Trophoblast cell (in vitro differentiated cells and primary cell): ENCODE measurements around the gene ZPR1. TPM values are rescaled to one million over a fixed set of nuclear protein-coding genes. Genes with fewer than 3 reads are reported as not detected.

Source experiments
- DNase-seq, 2 donors: peaks; one replicate each; pipeline ENCODE4 v3.0.0-alpha.2; 2016
- H2AFZ ChIP-seq: 2 replicates; pipeline ENCODE4 v1.6.1; 2013; ENCODE audit warnings: low read length, moderate library complexity, mild to moderate bottlenecking; ENCODE audit not compliant: insufficient read depth, poor library complexity
- H2AK5ac ChIP-seq: 2 replicates; pipeline ENCODE4 v1.6.1; 2013; ENCODE audit warnings: mild to moderate bottlenecking, low read length
- H2BK120ac ChIP-seq: 2 replicates; pipeline ENCODE4 v1.6.1; 2013; ENCODE audit warnings: low read length, mild to moderate bottlenecking, moderate library complexity; ENCODE audit not compliant: insufficient read depth, poor library complexity
- H2BK12ac ChIP-seq: 2 replicates; pipeline ENCODE4 v1.6.1; 2013; ENCODE audit warnings: mild to moderate bottlenecking, low read length, moderate library complexity
- H2BK5ac ChIP-seq: 2 replicates; pipeline ENCODE4 v1.6.1; 2013; ENCODE audit warnings: low read length, low read depth, moderate library complexity, mild to moderate bottlenecking; ENCODE audit not compliant: poor library complexity
- H3K14ac ChIP-seq: 2 replicates; pipeline ENCODE4 v1.6.1; 2013; ENCODE audit warnings: mild to moderate bottlenecking, low read length
- H3K18ac ChIP-seq: 2 replicates; pipeline ENCODE4 v1.6.1; 2013; ENCODE audit warnings: mild to moderate bottlenecking, low read length
- H3K23ac ChIP-seq: 2 replicates; pipeline ENCODE4 v1.6.1; 2013; ENCODE audit warnings: low read length
- H3K27ac ChIP-seq: 2 replicates; pipeline ENCODE4 v1.5.1; 2013; ENCODE audit warnings: low read depth, mild to moderate bottlenecking, inconsistent platforms, low read length, moderate library complexity
- H3K27me3 ChIP-seq: 2 replicates; pipeline ENCODE4 v1.6.1; 2013; ENCODE audit warnings: inconsistent platforms, mild to moderate bottlenecking, low read length, moderate library complexity; ENCODE audit not compliant: insufficient read depth
- H3K36me3 ChIP-seq, 2 experiments: 1 replicate in 1 of 2; 2 replicates in 1 of 2; pipeline ENCODE4 v1.6.1; 2013; ENCODE audit warnings: low read length in 2 of 2, mild to moderate bottlenecking in 2 of 2, moderate library complexity in 1 of 2; ENCODE audit not compliant: insufficient read depth in 2 of 2, control insufficient read depth in 1 of 2
- H3K4ac ChIP-seq: 2 replicates; pipeline ENCODE4 v1.6.1; 2013; ENCODE audit warnings: low read depth, mild to moderate bottlenecking, low read length, moderate library complexity
- H3K4me1 ChIP-seq, 2 experiments: 1 replicate in 1 of 2; 2 replicates in 1 of 2; pipeline ENCODE4 v1.6.1; 2013; ENCODE audit warnings: low read length in 2 of 2, mild to moderate bottlenecking in 2 of 2, moderate library complexity in 1 of 2; ENCODE audit not compliant: insufficient read depth in 2 of 2, control insufficient read depth in 1 of 2
- H3K4me2 ChIP-seq: 2 replicates; pipeline ENCODE4 v1.6.1; 2013; ENCODE audit warnings: inconsistent platforms, mild to moderate bottlenecking, low read length, moderate library complexity
- H3K4me3 ChIP-seq: 2 replicates; pipeline ENCODE4 v1.5.1; 2013; ENCODE audit warnings: mild to moderate bottlenecking, low read depth, low read length, inconsistent platforms
- H3K79me1 ChIP-seq: one replicate; pipeline ENCODE4 v1.6.1; 2013; ENCODE audit warnings: low read length
- H3K79me2 ChIP-seq: 2 replicates; pipeline ENCODE4 v1.6.1; 2013; ENCODE audit warnings: low read length, mild to moderate bottlenecking; ENCODE audit not compliant: control insufficient read depth, insufficient read depth, poor library complexity
- H3K9ac ChIP-seq: 2 replicates; pipeline ENCODE4 v1.6.1; 2013; ENCODE audit warnings: mild to moderate bottlenecking, low read length
- H3K9me3 ChIP-seq: 2 replicates; pipeline ENCODE4 v1.6.1; 2013; ENCODE audit warnings: low read depth, mild to moderate bottlenecking, control low read depth, inconsistent platforms, low read length; ENCODE audit not compliant: insufficient read depth
- H4K12ac ChIP-seq: 2 replicates; pipeline ENCODE4 v1.6.1; 2013; ENCODE audit warnings: low read depth, mild to moderate bottlenecking, low read length, moderate library complexity
- H4K8ac ChIP-seq: 2 replicates; pipeline ENCODE4 v1.6.1; 2013; ENCODE audit warnings: low read depth, mild to moderate bottlenecking, low read length, moderate library complexity
- H4K91ac ChIP-seq: one replicate; pipeline ENCODE4 v1.6.1; 2013; ENCODE audit warnings: low read depth, mild to moderate bottlenecking, low read length, moderate library complexity
- WGBS: extraction: QIAGEN DNeasy Blood & Tissue Kit; methylation state at CpG from one replicate; pipeline ENCODE4 v1.1.7; 2013; ENCODE audit warnings: missing lambda C conversion rate; ENCODE audit not compliant: insufficient read length, insufficient coverage; ENCODE audit errors: extremely low coverage; 5-methylcytosine and 5-hydroxymethylcytosine counted together
- polyA plus RNA-seq: library from polyadenylated mRNA; stranded (reverse); fragments of 200-250 nt; gene quantifications from 2 replicates; pipeline ENCODE4 v1.2.3, GENCODE V29; 2013

ZPR1 gene
- 47.5 and 52.1 TPM in 2 replicates for polyA plus RNA-seq

DNA sequence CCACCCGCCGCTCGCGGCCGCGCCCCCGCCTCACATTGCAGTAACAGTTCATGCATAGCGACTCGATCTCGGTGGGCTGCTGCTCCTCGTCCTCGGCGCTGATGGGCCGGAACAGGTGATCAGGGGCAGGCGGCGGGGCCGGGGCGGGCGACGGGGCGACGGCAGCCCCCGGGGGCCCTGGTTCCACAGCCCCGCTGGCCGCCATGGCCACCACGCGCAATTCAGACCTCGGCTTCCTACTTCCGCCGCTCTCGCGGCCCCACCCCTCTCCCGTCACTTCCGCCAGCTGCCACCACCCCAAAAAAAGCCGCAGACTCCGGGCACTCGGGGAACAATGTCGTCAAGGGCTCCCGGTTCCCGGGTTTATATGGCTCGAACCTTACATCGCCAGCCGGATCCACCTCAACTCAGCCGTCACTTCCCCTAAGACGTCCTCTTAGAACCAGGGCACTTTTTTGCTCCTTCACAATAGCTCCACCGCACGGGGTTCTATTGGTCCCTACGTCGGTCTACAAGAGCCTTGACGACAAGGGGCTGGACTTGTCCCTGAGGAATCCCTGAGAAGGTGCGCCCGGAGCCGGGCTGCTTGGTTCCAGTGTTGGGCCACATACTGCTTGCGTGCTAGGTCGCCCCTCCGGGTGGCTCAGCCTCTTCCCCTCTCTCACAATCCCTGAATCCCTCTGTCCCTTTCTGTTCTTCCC lies at the start of gene ZPR1:
Gene ZPR1 (minus strand): TSS at position 238 of the 701 bp plus-strand sequence. CDS start 33 bp downstream, at position 205.
- peaks cover 9% of the 10 kb centered on the region for H3K79me2 ChIP-seq
- H3K18ac ChIP-seq = peak within 1 kb of the TSS; percentile 91
- H3K27ac ChIP-seq = peak within 1 kb of the TSS; percentile 14
- H3K4me1 ChIP-seq = peaks cover 18 to 27% of the 10 kb centered on the region in 2 experiments
- peak within 1 kb of the TSS; percentile 85 for H2BK120ac ChIP-seq
- H3K4ac ChIP-seq = peak within 1 kb of the TSS; percentile 93
- H3K4me2 ChIP-seq = peak within 1 kb of the TSS; percentile 96
- H3K9ac ChIP-seq = peak within 1 kb of the TSS; percentile 90
- peak within 1 kb of the TSS; percentile 69 for H2AFZ ChIP-seq
- H3K4me3 ChIP-seq = peak within 1 kb of the TSS; percentile 96
- peak within 1 kb of the TSS; percentile 41 for H2BK12ac ChIP-seq
- peak within 1 kb of the TSS; percentile 83 for H4K12ac ChIP-seq
- H3K9me3 ChIP-seq = peaks cover 2% of the 10 kb centered on the region
- H3K14ac ChIP-seq = peak within 1 kb of the TSS; percentile 69
- peak within 1 kb of the TSS; percentile 93 for H4K91ac ChIP-seq
- H3K79me1 ChIP-seq = peaks cover 7% of the 10 kb centered on the region
- H3K36me3 ChIP-seq = peaks cover 21 to 31% of the 10 kb centered on the region in 2 experiments
- peak within 1 kb of the TSS; percentile 89 for H2AK5ac ChIP-seq
- DNase-seq = peak; percentile 54 to 63
- no CpG with 5 or more reads among the region's 56 CpGs for WGBS
- no peaks in the 10 kb centered on the region for H3K27me3 ChIP-seq
- H3K23ac ChIP-seq = no peak within 1 kb of the TSS
- H4K8ac ChIP-seq = peak within 1 kb of the TSS; percentile 95
- peak within 1 kb of the TSS; percentile 50 for H2BK5ac ChIP-seq

- Histone ChIP-seq H3K79me1 (no peaks in the 10 kb centered on the region), H4K91ac (no peak overlapping the region), H2BK5ac (no peak overlapping the region), H3K4me2 (no peak overlapping the region), H4K8ac (no peak overlapping the region), H3K14ac (no peak overlapping the region), H3K23ac (no peak overlapping the region), H2BK12ac (no peak overlapping the region), H3K4me3 (no peak overlapping the region), H3K4me1 (peaks cover 10 to 12% of the 10 kb centered on the region in 2 experiments), H3K27me3 (no peaks in the 10 kb centered on the region), H3K36me3 (no peaks in the 10 kb centered on the region), H3K27ac (no peak overlapping the region), H3K9me3 (no peaks in the 10 kb centered on the region), H4K12ac (no peak overlapping the region), H2AFZ (no peak overlapping the region), H3K79me2 (no peaks in the 10 kb centered on the region), H3K9ac (no peak overlapping the region), H3K4ac (no peak overlapping the region), H3K18ac (no peak overlapping the region), H2AK5ac (no peak overlapping the region), H2BK120ac (no peak overlapping the region)
- WGBS = no CpG with 5 or more reads among the region's 7 CpGs
- no peak for DNase-seq
These were observed 48.8 kb upstream of the ZPR1 start for GRCh38 chr11:116836632-116836991.

- Histone ChIP-seq H3K79me1 (no peaks in the 10 kb centered on the region), H2AFZ (peak overlapping the region; percentile 54), H3K14ac (peak overlapping the region; percentile 15), H3K27me3 (no peaks in the 10 kb centered on the region), H3K4ac (no peak overlapping the region), H3K9me3 (no peaks in the 10 kb centered on the region), H2BK12ac (no peak overlapping the region), H3K79me2 (no peaks in the 10 kb centered on the region), H3K18ac (no peak overlapping the region), H3K27ac (no peak overlapping the region), H3K4me2 (peak overlapping the region; percentile 73), H2AK5ac (no peak overlapping the region), H3K23ac (no peak overlapping the region), H3K9ac (no peak overlapping the region), H2BK5ac (no peak overlapping the region), H4K8ac (no peak overlapping the region), H4K12ac (no peak overlapping the region), H3K4me3 (peak overlapping the region; percentile 40), H3K36me3 (no peaks in the 10 kb centered on the region), H3K4me1 (peaks cover 10 to 12% of the 10 kb centered on the region in 2 experiments), H2BK120ac (no peak overlapping the region), H4K91ac (no peak overlapping the region)
- DNase-seq = peak; percentile 64 to 81
- WGBS = no CpG with 5 or more reads among the region's 57 CpGs
These were observed 48.2 kb upstream of the ZPR1 start for GRCh38 chr11:116835791-116836631.

GRCh38 chr11:116835042-116835772 lies 47.4 kb upstream of the ZPR1 start:
- WGBS = no CpG with 5 or more reads among the region's 28 CpGs
- Histone ChIP-seq H4K91ac (no peak overlapping the region), H3K9me3 (no peaks in the 10 kb centered on the region), H2AK5ac (no peak overlapping the region), H3K27me3 (no peaks in the 10 kb centered on the region), H3K79me2 (no peaks in the 10 kb centered on the region), H3K9ac (no peak overlapping the region), H3K4ac (no peak overlapping the region), H3K27ac (no peak overlapping the region), H2BK120ac (no peak overlapping the region), H4K8ac (no peak overlapping the region), H3K4me2 (peak overlapping the region; percentile 73), H3K79me1 (peaks cover under 1% of the 10 kb centered on the region), H2BK5ac (no peak overlapping the region), H3K36me3 (no peaks in the 10 kb centered on the region), H2AFZ (no peak overlapping the region), H3K4me1 (peaks cover 12 to 15% of the 10 kb centered on the region in 2 experiments), H2BK12ac (no peak overlapping the region), H4K12ac (no peak overlapping the region), H3K4me3 (no peak overlapping the region), H3K18ac (no peak overlapping the region), H3K14ac (no peak overlapping the region), H3K23ac (no peak overlapping the region)
- DNase-seq = no peak
